GM19463 (cell line): ENCODE data around the gene GPX8.

ENCODE experiments used
- ATAC-seq: cut with Tn5 transposase; IDR thresholded peaks from one replicate; pipeline ENCODE4 v1.9.1; 2021; ENCODE audit warnings: mild to moderate bottlenecking, moderate library complexity; ENCODE audit not compliant: unreplicated experiment

The GPX8 gene

GRCh38 chr5:55172051-55172899, 12.3 kb downstream of the GPX8 start:
- ATAC-seq: peak; percentile 46

- ATAC-seq: peak; percentile 94
These were observed 13.1 kb downstream of the GPX8 start, which contains the start of gene CDC20B for GRCh38 chr5:55172937-55173686. Gene CDC20B, minus strand, starts transcription at chr5:55173177. Its CDS starts 177 bp downstream, at chr5:55173000.

GRCh38 chr5:55173687-55174230, 13.8 kb downstream of the GPX8 start:
- peak; percentile 5 for ATAC-seq

- ATAC-seq: no peak
These were observed 15.8 kb downstream of the GPX8 start for GRCh38 chr5:55175781-55176175.

GRCh38 chr5:55176176-55176818, 16.3 kb downstream of the GPX8 start:
- ATAC-seq: no peak

- no peak for ATAC-seq
These were observed 17.1 kb downstream of the GPX8 start for GRCh38 chr5:55177078-55177477.

- ATAC-seq: no peak
These were observed 20.0 kb downstream of the GPX8 start for GRCh38 chr5:55180016-55180415.

- ATAC-seq: no peak
These were observed 27.4 kb downstream of the GPX8 start for GRCh38 chr5:55187370-55187769.

GRCh38 chr5:55188656-55189540, 28.9 kb downstream of the GPX8 start:
- ATAC-seq: no peak

GRCh38 chr5:55191165-55191564, 31.2 kb downstream of the GPX8 start:
- ATAC-seq: no peak

GRCh38 chr5:55205001-55205400, 45.0 kb downstream of the GPX8 start:
- no peak for ATAC-seq

GRCh38 chr5:55211184-55211874, 51.4 kb downstream of the GPX8 start:
- ATAC-seq: no peak
